Osteoblast (primary cell): ENCODE data around the gene FOXI2. TPM values are rescaled to one million over a fixed set of nuclear protein-coding genes. Genes with fewer than 3 reads are reported as not detected.

Experiments
- DNase-seq: peaks from one replicate; pipeline ENCODE4 v3.0.0; 2011; ENCODE audit warnings: low spot score, mixed read lengths; ENCODE audit not compliant: insufficient read length; ENCODE audit errors: missing footprints
- H2AFZ ChIP-seq: 2 replicates; pipeline ENCODE4 v1.6.0; 2011; ENCODE audit warnings: mild to moderate bottlenecking, low read length
- H3K27ac ChIP-seq: 2 replicates; pipeline ENCODE4 v1.5.1; 2011; ENCODE audit warnings: mild to moderate bottlenecking, low read depth, low read length, moderate library complexity
- H3K27me3 ChIP-seq: 2 replicates; pipeline ENCODE4 v1.6.0; 2012; ENCODE audit warnings: mild to moderate bottlenecking, control low read depth, inconsistent platforms, low read length, moderate library complexity; ENCODE audit not compliant: insufficient read depth
- H3K36me3 ChIP-seq: 2 replicates; pipeline ENCODE4 v1.5.1; 2011; ENCODE audit warnings: mild to moderate bottlenecking, low read length, control low read depth, moderate library complexity; ENCODE audit not compliant: insufficient read depth
- H3K4me1 ChIP-seq: 2 replicates; pipeline ENCODE4 v1.5.1; 2011; ENCODE audit warnings: mild to moderate bottlenecking, low read length, control low read depth, moderate library complexity; ENCODE audit not compliant: insufficient read depth
- H3K4me2 ChIP-seq: 2 replicates; pipeline ENCODE4 v1.6.0; 2011; ENCODE audit warnings: mild to moderate bottlenecking, low read length; ENCODE audit not compliant: insufficient read depth
- H3K4me3 ChIP-seq: fragments of 200-600 bp; sonication (generic); 3 replicates; pipeline ENCODE4 v1.5.1; 2012; ENCODE audit warnings: mild to moderate bottlenecking, low read length, inconsistent platforms; ENCODE audit not compliant: insufficient read depth
- H3K79me2 ChIP-seq: 2 replicates; pipeline ENCODE4 v1.6.0; 2012; ENCODE audit warnings: mild to moderate bottlenecking, low read length, control low read depth, inconsistent platforms; ENCODE audit not compliant: insufficient read depth
- H3K9me3 ChIP-seq: 2 replicates; pipeline ENCODE4 v1.5.1; 2011; ENCODE audit warnings: low read depth, low read length, control low read depth
- H4K20me1 ChIP-seq: 2 replicates; pipeline ENCODE4 v1.6.0; 2012; ENCODE audit warnings: mild to moderate bottlenecking, low read length, control low read depth; ENCODE audit not compliant: insufficient read depth
- CTCF ChIP-seq: IDR thresholded peaks from 2 replicates; pipeline ENCODE4 v1.5.1; 2011; ENCODE audit warnings: mild to moderate bottlenecking, low read depth, low read length, moderate library complexity; ENCODE audit errors: extremely low read depth
- total RNA-seq: library from RNA; depleted of rRNA; stranded (reverse); fragments of >200 nt; gene quantifications from 2 replicates; pipeline ENCODE4 v1.2.3, GENCODE V29; 2012

The FOXI2 gene
- total RNA-seq, 1 donor, result not detected

DNA sequence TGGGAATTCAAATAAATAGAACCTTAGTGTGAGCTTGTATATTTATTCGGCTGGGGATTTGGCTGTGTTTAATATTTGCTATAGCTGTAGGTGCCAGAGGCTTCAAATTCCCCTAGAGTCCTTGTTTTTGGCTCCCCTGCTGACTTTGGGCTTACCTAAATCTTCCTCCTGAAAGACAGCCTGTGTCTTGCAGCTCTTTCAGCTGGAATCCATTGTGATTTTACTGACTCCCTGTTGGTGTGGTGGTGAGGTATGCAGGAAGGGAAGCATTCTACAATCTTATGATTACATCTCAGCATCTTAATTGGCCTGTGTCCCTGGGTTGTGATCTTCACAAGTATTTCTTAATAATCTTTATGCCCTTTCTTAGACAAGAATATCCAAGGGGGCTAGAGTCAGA is 25.9 kb downstream of the FOXI2 start:
- H3K4me3 ChIP-seq, result no peak overlapping the region
- no peaks in the 10 kb centered on the region for H3K9me3 ChIP-seq
- H3K4me1 ChIP-seq, result no peaks in the 10 kb centered on the region
- no peak overlapping the region for H3K4me2 ChIP-seq
- no peaks in the 10 kb centered on the region for H3K36me3 ChIP-seq
- no peak overlapping the region for H2AFZ ChIP-seq
- H4K20me1 ChIP-seq, result no peaks in the 10 kb centered on the region
- no peak for TF ChIP-seq CTCF
- no peaks in the 10 kb centered on the region for H3K27me3 ChIP-seq
- H3K79me2 ChIP-seq, result no peaks in the 10 kb centered on the region
- DNase-seq, result no peak
- H3K27ac ChIP-seq, result no peak overlapping the region

DNA sequence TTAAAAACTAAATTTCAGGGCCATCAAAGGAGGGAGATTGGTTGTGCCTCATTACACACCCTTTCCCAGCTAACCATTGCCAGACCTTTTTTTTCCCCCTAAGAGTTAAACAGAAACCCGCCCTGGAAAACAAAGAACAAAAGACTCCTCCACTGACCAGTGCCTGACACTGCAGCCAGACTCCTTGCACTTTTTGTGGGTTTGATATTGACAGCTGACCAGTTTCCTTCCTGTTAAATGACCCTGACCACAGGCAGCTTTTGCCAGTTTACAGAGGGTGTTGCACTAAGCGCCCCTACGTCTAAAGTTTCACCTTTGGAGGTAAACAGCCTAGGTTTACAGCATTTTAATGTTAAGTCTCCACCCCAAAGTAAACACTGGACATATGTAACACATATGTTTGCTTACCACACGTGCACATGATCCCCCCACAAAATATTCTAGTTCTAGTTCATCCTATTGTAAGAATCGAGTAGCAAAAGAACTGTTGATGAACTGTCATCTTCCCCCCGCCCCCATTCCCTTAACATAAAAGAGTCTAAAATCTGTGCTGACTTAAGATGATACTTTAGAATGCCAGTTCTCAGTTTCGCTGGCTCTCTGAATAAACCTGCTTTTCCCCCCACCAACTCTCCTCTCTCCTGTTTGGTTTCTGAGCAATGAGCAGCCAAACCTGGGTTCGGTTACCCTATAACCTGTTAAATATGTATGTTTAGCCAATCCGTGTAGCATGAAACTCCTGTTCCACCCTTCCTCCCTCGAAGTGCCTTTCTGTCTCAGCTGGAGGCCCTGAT is 38.0 kb downstream of the FOXI2 start:
- no peaks in the 10 kb centered on the region for H4K20me1 ChIP-seq
- H3K36me3 ChIP-seq, result no peaks in the 10 kb centered on the region
- H3K27ac ChIP-seq, result no peak overlapping the region
- no peak overlapping the region for H3K4me2 ChIP-seq
- no peaks in the 10 kb centered on the region for H3K27me3 ChIP-seq
- H2AFZ ChIP-seq, result no peak overlapping the region
- no peaks in the 10 kb centered on the region for H3K9me3 ChIP-seq
- no peak for TF ChIP-seq CTCF
- H3K4me3 ChIP-seq, result no peak overlapping the region
- H3K79me2 ChIP-seq, result no peaks in the 10 kb centered on the region
- no peak for DNase-seq
- no peaks in the 10 kb centered on the region for H3K4me1 ChIP-seq

- no peaks in the 10 kb centered on the region for H3K79me2 ChIP-seq
- no peak for TF ChIP-seq CTCF
- no peak overlapping the region for H2AFZ ChIP-seq
- DNase-seq, result no peak
- no peak overlapping the region for H3K4me2 ChIP-seq
- no peak overlapping the region for H3K4me3 ChIP-seq
- no peak overlapping the region for H3K27ac ChIP-seq
- H3K36me3 ChIP-seq, result no peaks in the 10 kb centered on the region
- no peaks in the 10 kb centered on the region for H3K9me3 ChIP-seq
- H3K4me1 ChIP-seq, result no peaks in the 10 kb centered on the region
- H3K27me3 ChIP-seq, result no peaks in the 10 kb centered on the region
- H4K20me1 ChIP-seq, result no peaks in the 10 kb centered on the region
Measured at GRCh38 chr10:127776816-127777215, 39.8 kb downstream of the FOXI2 start.

- H2AFZ ChIP-seq, result no peak overlapping the region
- no peak for DNase-seq
- H3K27ac ChIP-seq, result no peak overlapping the region
- no peaks in the 10 kb centered on the region for H3K27me3 ChIP-seq
- no peaks in the 10 kb centered on the region for H3K9me3 ChIP-seq
- no peaks in the 10 kb centered on the region for H3K4me1 ChIP-seq
- H3K4me3 ChIP-seq, result no peak overlapping the region
- no peak overlapping the region for H3K4me2 ChIP-seq
- no peak for TF ChIP-seq CTCF
- no peaks in the 10 kb centered on the region for H3K79me2 ChIP-seq
- H3K36me3 ChIP-seq, result no peaks in the 10 kb centered on the region
- H4K20me1 ChIP-seq, result no peaks in the 10 kb centered on the region
Measured at GRCh38 chr10:127781412-127781811, 44.4 kb downstream of the FOXI2 start.
